Liver (tissue), 9 donors: Measurements from ENCODE around the gene C11orf86. TPM values are rescaled to one million over a fixed set of nuclear protein-coding genes. Genes with fewer than 3 reads are reported as not detected.

ENCODE experiments used
- DNase-seq: peaks from one replicate; pipeline ENCODE4 v3.0.0-alpha.2; 2017; ENCODE audit warnings: low spot score
- H3K27ac ChIP-seq, 2 donors: one replicate each; pipeline ENCODE4 v1.7.0; 2013; ENCODE audit warnings: inconsistent platforms in 2 of 2, low read length in 2 of 2, control low read depth in 1 of 2, low read depth in 1 of 2, mild to moderate bottlenecking in 1 of 2
- H3K27me3 ChIP-seq, 4 donors: one replicate each; pipeline versions ENCODE4 v1.6.1 to v1.7.0; 2013; ENCODE audit warnings: low read length in 3 of 4, inconsistent platforms in 1 of 4, mild to moderate bottlenecking in 1 of 4, moderate library complexity in 1 of 4; ENCODE audit not compliant: control insufficient read depth in 4 of 4, insufficient read depth in 4 of 4
- H3K36me3 ChIP-seq, 4 donors: one replicate each; pipeline versions ENCODE4 v1.6.1 to v1.7.0; 2013; ENCODE audit warnings: low read length in 3 of 4, mild to moderate bottlenecking in 3 of 4, low read depth in 1 of 4, moderate library complexity in 1 of 4; ENCODE audit not compliant: control insufficient read depth in 4 of 4, insufficient read depth in 3 of 4
- H3K4me1 ChIP-seq, 4 donors: one replicate each; pipeline versions ENCODE4 v1.6.1 to v1.7.0; 2013; ENCODE audit warnings: low read length in 3 of 4, mild to moderate bottlenecking in 3 of 4, moderate library complexity in 1 of 4; ENCODE audit not compliant: control insufficient read depth in 4 of 4, insufficient read depth in 4 of 4
- H3K4me3 ChIP-seq, 3 donors: one replicate each; pipeline versions ENCODE4 v1.6.1 to v1.7.0; 2013; ENCODE audit warnings: low read length in 3 of 3, control low read depth in 1 of 3, low read depth in 1 of 3, mild to moderate bottlenecking in 1 of 3
- H3K9ac ChIP-seq, 2 donors: one replicate each; pipeline ENCODE4 v1.7.0; 2013; ENCODE audit warnings: low read length in 2 of 2, mild to moderate bottlenecking in 2 of 2, moderate library complexity in 2 of 2, control low read depth in 1 of 2, low read depth in 1 of 2
- H3K9me3 ChIP-seq, 4 donors: one replicate each; pipeline versions ENCODE4 v1.6.1 to v1.7.0; 2013; ENCODE audit warnings: low read length in 3 of 4; ENCODE audit not compliant: control insufficient read depth in 4 of 4
- EGR1 ChIP-seq, 2 donors: IDR thresholded peaks; 2 replicates each; pipeline ENCODE4 v1.6.1; 2016 to 2018; ENCODE audit warnings: antibody characterized with exemption in 2 of 2, low read depth in 2 of 2
- FOXA1 ChIP-seq: IDR thresholded peaks from 2 replicates; pipeline ENCODE4 v1.6.1; 2016; ENCODE audit warnings: antibody characterized with exemption
- FOXA2 ChIP-seq: IDR thresholded peaks from 2 replicates; pipeline ENCODE4 v1.6.1; 2016; ENCODE audit warnings: antibody characterized with exemption
- GABPA ChIP-seq, 2 donors: IDR thresholded peaks in 1 of 2; conservative IDR thresholded peaks in 1 of 2; 2 replicates each; pipeline ENCODE4 v1.6.1; 2016; ENCODE audit warnings: antibody characterized with exemption in 2 of 2, mild to moderate bottlenecking in 1 of 2, moderate library complexity in 1 of 2
- HNF4A ChIP-seq, 2 donors: conservative IDR thresholded peaks; 2 replicates each; pipeline ENCODE4 v1.6.1; 2016; ENCODE audit warnings: antibody characterized with exemption in 2 of 2, mild to moderate bottlenecking in 2 of 2
- HNF4G ChIP-seq: IDR thresholded peaks from 2 replicates; pipeline ENCODE4 v1.6.1; 2016; ENCODE audit warnings: antibody characterized with exemption
- JUND ChIP-seq, 2 donors: IDR thresholded peaks; 2 replicates each; pipeline ENCODE4 v1.6.1; 2016; ENCODE audit warnings: antibody characterized with exemption in 2 of 2
- MAX ChIP-seq: IDR thresholded peaks from 2 replicates; pipeline ENCODE4 v1.6.1; 2016; ENCODE audit warnings: antibody characterized with exemption
- NR2F2 ChIP-seq: IDR thresholded peaks from 2 replicates; pipeline ENCODE4 v1.6.1; 2016; ENCODE audit warnings: antibody characterized with exemption
- RAD21 ChIP-seq, 2 donors: IDR thresholded peaks; 2 replicates each; pipeline ENCODE4 v1.6.1; 2016; ENCODE audit warnings: antibody characterized with exemption in 2 of 2, mild to moderate bottlenecking in 2 of 2
- RXRA ChIP-seq, 2 donors: IDR thresholded peaks; 2 replicates each; pipeline ENCODE4 v1.6.1; 2017 to 2018; ENCODE audit warnings: antibody characterized with exemption in 2 of 2, mild to moderate bottlenecking in 1 of 2
- SP1 ChIP-seq: IDR thresholded peaks from 2 replicates; pipeline ENCODE4 v1.6.1; 2018; ENCODE audit warnings: antibody characterized with exemption, mild to moderate bottlenecking
- TAF1 ChIP-seq: conservative IDR thresholded peaks from 2 replicates; pipeline ENCODE4 v1.6.1; 2016; ENCODE audit warnings: antibody characterized with exemption, mild to moderate bottlenecking
- YY1 ChIP-seq: IDR thresholded peaks from 2 replicates; pipeline ENCODE4 v1.6.1; 2016; ENCODE audit warnings: antibody characterized with exemption, mild to moderate bottlenecking
- WGBS: extraction: QIAGEN DNeasy Blood & Tissue Kit; methylation state at CpG from one replicate; pipeline ENCODE4 v1.1.7; 2013; 5-methylcytosine and 5-hydroxymethylcytosine counted together
- polyA plus RNA-seq, 2 donors: library from polyadenylated mRNA; stranded (reverse) in 1 of 2; unstranded in 1 of 2; fragments of 200-250 nt in 1 of 2; fragments of >200 nt in 1 of 2; fragmentation: Nextera tagmentation in 1 of 2; extraction: Ambion mirVana in 1 of 2; gene quantifications; one replicate each; pipeline versions ENCODE4 v1.2.1 to v1.2.3, GENCODE V29; 2013 to 2015
- total RNA-seq, 2 donors: library from RNA; depleted of rRNA; stranded (reverse); fragments of >200 nt; gene quantifications; one replicate each; pipeline ENCODE4 v1.2.3, GENCODE V29; 2014
- TF ChIP-seq, protein P1 (sequence below): fragments of 150-350 bp; IDR thresholded peaks from 2 replicates; pipeline ENCODE4 v1.5.1; 2017; ENCODE audit warnings: improper control_type of control experiment, low read depth, low read length; ENCODE audit not compliant: missing input control
- TF ChIP-seq, protein P2 (sequence below): IDR thresholded peaks from 2 replicates; pipeline ENCODE4 v1.6.1; 2016; ENCODE audit warnings: antibody characterized with exemption, mild to moderate bottlenecking
- TF ChIP-seq, protein P3 (sequence below): IDR thresholded peaks from 2 replicates; pipeline ENCODE4 v1.6.1; 2016; ENCODE audit warnings: antibody characterized with exemption
- TF ChIP-seq, protein P4 (sequence below): IDR thresholded peaks from 2 replicates; pipeline ENCODE4 v1.6.1; 2016; ENCODE audit warnings: antibody characterized with exemption
- donor health status: healthy.
- donor health status: healthy.
- donor health status: healthy.
- donor health status: healthy.
- donor health status: healthy.

The C11orf86 gene
- total and polyA plus RNA-seq, 4 donors = 0.18 TPM; not detected in 3

GRCh38 chr11:66964495-66964894 lies 10.6 kb upstream of the C11orf86 start (continued):
- TF ChIP-seq, protein P1, sequence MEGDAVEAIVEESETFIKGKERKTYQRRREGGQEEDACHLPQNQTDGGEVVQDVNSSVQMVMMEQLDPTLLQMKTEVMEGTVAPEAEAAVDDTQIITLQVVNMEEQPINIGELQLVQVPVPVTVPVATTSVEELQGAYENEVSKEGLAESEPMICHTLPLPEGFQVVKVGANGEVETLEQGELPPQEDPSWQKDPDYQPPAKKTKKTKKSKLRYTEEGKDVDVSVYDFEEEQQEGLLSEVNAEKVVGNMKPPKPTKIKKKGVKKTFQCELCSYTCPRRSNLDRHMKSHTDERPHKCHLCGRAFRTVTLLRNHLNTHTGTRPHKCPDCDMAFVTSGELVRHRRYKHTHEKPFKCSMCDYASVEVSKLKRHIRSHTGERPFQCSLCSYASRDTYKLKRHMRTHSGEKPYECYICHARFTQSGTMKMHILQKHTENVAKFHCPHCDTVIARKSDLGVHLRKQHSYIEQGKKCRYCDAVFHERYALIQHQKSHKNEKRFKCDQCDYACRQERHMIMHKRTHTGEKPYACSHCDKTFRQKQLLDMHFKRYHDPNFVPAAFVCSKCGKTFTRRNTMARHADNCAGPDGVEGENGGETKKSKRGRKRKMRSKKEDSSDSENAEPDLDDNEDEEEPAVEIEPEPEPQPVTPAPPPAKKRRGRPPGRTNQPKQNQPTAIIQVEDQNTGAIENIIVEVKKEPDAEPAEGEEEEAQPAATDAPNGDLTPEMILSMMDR = no peak
- TF ChIP-seq, protein P2, sequence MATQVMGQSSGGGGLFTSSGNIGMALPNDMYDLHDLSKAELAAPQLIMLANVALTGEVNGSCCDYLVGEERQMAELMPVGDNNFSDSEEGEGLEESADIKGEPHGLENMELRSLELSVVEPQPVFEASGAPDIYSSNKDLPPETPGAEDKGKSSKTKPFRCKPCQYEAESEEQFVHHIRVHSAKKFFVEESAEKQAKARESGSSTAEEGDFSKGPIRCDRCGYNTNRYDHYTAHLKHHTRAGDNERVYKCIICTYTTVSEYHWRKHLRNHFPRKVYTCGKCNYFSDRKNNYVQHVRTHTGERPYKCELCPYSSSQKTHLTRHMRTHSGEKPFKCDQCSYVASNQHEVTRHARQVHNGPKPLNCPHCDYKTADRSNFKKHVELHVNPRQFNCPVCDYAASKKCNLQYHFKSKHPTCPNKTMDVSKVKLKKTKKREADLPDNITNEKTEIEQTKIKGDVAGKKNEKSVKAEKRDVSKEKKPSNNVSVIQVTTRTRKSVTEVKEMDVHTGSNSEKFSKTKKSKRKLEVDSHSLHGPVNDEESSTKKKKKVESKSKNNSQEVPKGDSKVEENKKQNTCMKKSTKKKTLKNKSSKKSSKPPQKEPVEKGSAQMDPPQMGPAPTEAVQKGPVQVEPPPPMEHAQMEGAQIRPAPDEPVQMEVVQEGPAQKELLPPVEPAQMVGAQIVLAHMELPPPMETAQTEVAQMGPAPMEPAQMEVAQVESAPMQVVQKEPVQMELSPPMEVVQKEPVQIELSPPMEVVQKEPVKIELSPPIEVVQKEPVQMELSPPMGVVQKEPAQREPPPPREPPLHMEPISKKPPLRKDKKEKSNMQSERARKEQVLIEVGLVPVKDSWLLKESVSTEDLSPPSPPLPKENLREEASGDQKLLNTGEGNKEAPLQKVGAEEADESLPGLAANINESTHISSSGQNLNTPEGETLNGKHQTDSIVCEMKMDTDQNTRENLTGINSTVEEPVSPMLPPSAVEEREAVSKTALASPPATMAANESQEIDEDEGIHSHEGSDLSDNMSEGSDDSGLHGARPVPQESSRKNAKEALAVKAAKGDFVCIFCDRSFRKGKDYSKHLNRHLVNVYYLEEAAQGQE = no peak
- no peak for TF ChIP-seq YY1

DNA sequence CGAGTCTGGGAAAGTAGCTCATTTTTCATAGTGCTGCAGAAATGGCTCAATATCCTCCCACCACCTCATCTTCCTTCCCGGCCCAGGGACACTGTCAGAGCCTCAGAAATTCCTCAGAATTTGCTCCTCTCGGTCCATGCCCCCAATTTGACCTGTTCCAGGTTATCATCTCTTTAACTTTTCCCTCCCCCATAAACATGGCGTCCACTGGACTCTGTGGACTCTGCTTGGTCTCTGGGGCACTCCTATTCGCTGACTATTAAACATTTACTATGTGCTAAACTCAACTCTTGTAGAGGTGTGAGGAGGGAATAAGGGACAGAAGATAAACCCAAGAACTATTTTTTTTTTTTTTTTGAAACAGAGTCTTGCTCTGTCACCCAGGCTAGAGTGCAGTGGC lies 8.8 kb upstream of the C11orf86 start:
- no peak for DNase-seq
- Histone ChIP-seq H3K27me3 (no peaks in the 10 kb centered on the region), H3K36me3 (no peaks in the 10 kb centered on the region), H3K9ac (no peak overlapping the region), H3K27ac (no peak overlapping the region), H3K4me3 (no peak overlapping the region), H3K9me3 (no peaks in the 10 kb centered on the region), H3K4me1 (peaks cover 10 to 23% (median 18%) of the 10 kb centered on the region in 4 donors)
- 38% methylated on average over 5 of the region's 5 CpGs for WGBS
- peak; percentile 48 to 57 for TF ChIP-seq RXRA (IDR thresholded peaks at IDR 0.05)
- TF ChIP-seq FOXA2 = no peak
- TF ChIP-seq GABPA (IDR thresholded peaks at IDR 0.05 in 1 of 2, conservative IDR thresholded peaks at IDR 0.05 in 1 of 2) = no peak
- TF ChIP-seq, protein P3, sequence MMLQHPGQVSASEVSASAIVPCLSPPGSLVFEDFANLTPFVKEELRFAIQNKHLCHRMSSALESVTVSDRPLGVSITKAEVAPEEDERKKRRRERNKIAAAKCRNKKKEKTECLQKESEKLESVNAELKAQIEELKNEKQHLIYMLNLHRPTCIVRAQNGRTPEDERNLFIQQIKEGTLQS = no peak
- TF ChIP-seq, protein P1 = no peak
- TF ChIP-seq JUND (IDR thresholded peaks at IDR 0.05) = no peak
- TF ChIP-seq HNF4G = peak; percentile 44
- no peak for TF ChIP-seq EGR1 (IDR thresholded peaks at IDR 0.05; ENCODE audit: low read depth in 2 of 2)
- TF ChIP-seq, protein P4, sequence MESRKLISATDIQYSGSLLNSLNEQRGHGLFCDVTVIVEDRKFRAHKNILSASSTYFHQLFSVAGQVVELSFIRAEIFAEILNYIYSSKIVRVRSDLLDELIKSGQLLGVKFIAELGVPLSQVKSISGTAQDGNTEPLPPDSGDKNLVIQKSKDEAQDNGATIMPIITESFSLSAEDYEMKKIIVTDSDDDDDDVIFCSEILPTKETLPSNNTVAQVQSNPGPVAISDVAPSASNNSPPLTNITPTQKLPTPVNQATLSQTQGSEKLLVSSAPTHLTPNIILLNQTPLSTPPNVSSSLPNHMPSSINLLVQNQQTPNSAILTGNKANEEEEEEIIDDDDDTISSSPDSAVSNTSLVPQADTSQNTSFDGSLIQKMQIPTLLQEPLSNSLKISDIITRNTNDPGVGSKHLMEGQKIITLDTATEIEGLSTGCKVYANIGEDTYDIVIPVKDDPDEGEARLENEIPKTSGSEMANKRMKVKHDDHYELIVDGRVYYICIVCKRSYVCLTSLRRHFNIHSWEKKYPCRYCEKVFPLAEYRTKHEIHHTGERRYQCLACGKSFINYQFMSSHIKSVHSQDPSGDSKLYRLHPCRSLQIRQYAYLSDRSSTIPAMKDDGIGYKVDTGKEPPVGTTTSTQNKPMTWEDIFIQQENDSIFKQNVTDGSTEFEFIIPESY = no peak
- TF ChIP-seq TAF1 = no peak
- no peak for TF ChIP-seq FOXA1
- TF ChIP-seq HNF4A (conservative IDR thresholded peaks at IDR 0.05) = peak; percentile 72 to 78
- peak; percentile 85 for TF ChIP-seq YY1
- peak; percentile 57 for TF ChIP-seq SP1
- no peak for TF ChIP-seq MAX
- no peak for TF ChIP-seq NR2F2
- TF ChIP-seq, protein P2 = no peak
- peak in 1 of 2 donors; percentile 20 for TF ChIP-seq RAD21 (IDR thresholded peaks at IDR 0.05)
